HG02571 (cell line): Measurements from ENCODE around the gene GTF2A1L.
"Not testable (repeated sequence)": the region's sequence is repeated elsewhere in the genome, so short reads cannot be mapped to it uniquely, and the experiment has no call there.

ENCODE experiments used
- ATAC-seq: cut with Tn5 transposase; IDR thresholded peaks from one replicate; pipeline ENCODE4 v1.9.1; 2021; ENCODE audit warnings: mild to moderate bottlenecking, moderate library complexity; ENCODE audit not compliant: unreplicated experiment

The GTF2A1L gene, protein sequence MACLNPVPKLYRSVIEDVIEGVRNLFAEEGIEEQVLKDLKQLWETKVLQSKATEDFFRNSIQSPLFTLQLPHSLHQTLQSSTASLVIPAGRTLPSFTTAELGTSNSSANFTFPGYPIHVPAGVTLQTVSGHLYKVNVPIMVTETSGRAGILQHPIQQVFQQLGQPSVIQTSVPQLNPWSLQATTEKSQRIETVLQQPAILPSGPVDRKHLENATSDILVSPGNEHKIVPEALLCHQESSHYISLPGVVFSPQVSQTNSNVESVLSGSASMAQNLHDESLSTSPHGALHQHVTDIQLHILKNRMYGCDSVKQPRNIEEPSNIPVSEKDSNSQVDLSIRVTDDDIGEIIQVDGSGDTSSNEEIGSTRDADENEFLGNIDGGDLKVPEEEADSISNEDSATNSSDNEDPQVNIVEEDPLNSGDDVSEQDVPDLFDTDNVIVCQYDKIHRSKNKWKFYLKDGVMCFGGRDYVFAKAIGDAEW

DNA sequence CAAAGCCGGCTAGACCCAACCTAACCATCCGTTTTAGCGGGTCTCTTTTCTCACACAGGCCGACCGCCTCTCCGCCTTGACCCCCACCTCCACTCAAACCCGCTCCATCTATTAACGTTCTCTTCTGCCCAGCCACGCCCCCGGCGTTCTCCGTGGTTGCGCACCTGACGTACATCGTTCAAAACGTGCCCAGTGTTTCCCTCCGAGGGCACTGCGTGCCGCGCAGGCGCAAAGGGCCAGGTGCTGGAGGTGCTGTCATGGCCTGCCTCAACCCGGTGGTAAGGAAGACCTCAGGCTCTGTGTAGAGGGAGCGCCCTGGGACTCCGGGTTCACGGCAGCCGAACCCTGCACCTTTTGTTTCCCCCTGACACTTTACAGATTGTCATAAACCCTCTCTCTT is at the start of gene GTF2A1L:
GTF2A1L (plus strand) TSS at position 239 of the 400 bp plus-strand sequence; CDS start at position 258, 19 bp downstream.
- no peak for ATAC-seq

DNA sequence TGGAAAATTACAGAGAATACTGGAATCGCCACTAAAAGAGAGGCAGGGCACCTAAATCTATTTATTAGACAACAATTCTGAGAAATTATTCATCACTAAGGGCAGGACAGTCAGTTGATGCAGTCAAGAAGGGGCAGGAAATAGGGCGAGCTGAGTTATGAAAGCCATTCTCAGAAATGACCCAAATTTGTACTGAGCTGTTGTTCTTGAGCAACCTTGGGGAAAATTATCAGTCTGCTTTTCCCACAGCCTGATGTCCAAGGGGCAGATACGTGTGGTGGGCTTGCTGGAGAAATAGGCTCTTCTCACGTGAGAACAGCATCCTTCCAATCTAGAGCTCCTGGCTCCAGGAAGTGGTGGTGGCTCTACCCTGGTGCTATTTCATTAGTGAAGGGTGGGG is 49.1 kb upstream of the GTF2A1L start:
- no peak for ATAC-seq

DNA sequence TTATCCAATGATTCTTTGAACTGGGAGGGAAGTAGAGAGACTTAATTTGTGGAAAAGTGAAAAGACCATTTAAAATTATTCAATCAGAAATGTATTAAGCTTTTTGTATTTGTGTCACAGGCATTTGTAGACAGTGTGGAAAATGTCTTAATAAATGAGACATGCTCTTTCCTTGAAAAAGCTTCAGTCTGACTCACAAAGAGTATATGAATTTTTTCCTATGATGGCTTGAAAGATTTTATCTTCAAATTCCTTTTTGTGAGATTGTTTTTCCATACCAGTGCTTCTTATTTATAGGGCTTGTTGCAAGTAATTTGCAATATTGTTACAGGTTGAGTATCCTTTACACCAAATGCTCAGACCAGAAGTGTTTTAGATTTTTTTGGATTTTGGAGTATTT is 48.2 kb upstream of the GTF2A1L start:
- ATAC-seq: no peak

DNA sequence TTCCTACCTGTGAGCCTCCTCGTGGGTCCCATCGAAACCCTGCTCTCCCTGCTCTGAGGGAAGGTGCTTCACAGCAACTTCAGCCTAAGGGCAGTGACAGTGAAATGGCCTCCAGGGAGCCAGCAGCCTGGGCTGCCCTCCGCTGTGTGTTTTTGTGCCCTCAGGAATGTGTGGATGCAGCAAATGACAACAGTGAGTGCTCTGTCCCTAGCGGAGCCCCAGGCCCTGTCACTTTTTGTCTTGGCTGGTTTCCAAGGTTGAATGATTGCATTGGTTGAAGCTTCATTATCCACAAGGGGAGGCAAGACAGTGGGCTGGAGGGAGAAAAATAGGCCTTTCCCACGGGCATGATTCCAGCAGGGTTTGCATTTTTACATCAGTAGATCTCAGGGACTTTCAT is 44.8 kb upstream of the GTF2A1L start:
- ATAC-seq: no peak

DNA sequence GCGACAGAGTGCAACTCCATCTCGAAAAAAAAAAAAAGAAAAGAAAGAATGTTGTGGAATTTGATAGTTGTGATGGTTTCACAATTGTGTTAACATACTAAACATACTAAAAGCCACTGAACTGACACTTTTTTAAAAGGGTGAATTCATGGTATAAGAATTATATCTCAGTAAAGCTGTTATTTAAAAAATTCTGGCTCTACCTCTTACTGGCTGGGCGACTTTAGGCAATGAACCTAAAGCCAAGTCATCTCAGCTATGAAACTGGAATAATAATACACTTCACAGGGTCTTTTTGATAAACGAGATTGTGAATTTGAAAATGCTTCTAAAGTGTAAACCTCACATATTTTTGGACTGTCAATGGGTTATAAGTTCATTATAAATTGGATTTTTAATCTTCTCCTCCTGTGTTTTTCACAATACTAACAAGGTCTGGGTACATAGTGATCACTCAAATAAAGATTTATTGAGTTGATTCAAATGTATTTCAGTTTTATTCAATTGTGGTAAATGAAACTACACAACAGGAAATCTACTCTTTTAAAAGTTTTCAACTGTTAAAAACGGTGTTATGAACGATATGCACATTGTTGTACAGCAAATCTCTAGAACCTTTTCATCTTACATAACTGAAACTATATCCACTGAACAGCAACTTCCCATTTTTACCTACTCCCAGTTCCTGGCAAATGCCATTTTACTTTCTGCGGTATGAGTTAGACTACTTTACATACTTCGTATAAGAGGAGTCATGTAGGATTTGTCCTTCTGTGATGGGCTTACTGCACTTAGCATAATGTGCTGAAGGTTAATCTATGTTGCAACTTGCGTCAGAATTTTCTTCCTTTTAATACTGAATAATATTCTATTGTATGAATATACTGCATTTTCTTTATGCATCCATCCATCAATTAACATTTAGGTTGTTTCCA is 43.0 kb upstream of the GTF2A1L start:
- no peak for ATAC-seq

DNA sequence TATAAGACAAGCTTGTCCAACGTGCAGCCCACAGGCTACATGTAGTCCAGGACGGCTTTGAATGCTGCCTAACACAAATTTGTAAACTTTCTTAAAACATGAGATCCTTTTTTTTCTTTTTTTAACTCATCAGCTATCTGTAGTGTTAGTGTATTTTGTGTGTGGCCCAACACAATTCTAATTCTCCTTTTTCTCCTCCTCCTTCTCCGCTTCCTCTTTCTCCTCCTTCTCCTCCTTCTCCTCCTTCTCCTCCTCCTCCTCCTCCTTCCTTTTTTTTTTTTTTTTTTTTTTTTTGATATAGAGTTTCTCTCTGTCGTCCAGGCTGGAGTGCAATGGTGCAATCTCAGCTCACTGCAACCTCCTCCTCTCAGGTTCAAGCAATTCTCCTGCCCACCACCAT is 39.3 kb upstream of the GTF2A1L start:
- ATAC-seq: no peak

DNA sequence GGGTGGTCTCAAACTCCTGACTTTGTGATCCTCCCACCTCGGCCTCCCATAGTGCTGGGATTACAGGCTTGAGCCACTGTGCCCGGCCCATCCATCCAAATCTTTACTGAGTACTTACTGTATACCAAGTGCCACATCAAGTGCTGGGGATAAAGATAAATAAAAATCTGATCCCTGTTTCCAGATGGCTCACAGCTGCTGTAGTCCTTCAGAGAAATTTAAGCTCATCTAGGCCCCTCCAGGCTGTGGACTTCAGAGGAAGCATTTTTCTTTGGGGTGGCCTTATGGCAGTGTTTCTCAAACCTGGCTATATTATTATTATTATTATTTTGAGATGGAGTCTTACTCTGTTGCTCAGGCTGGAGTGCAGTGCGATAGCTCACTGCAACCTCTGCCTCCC is 33.7 kb upstream of the GTF2A1L start:
- no peak for ATAC-seq

DNA sequence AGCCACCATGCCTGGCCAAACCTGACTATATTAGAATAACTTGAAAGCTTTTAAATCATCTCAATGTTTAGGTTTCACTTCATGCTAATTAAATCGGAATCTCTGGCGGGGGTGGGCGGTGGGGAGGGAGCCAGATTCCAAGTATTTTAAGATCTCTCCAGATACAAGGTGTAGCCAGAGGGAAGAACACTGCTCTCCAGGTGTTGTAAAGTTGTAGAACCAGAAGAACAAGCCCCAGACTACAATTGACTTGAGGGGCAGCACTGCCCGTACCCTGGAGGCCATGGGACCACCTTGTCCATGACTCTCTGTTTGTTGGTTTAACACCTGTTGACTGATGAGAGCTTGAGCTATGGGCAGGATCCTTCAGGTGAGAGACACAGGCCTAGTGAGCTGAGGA is 33.1 kb upstream of the GTF2A1L start:
- ATAC-seq: no peak

DNA sequence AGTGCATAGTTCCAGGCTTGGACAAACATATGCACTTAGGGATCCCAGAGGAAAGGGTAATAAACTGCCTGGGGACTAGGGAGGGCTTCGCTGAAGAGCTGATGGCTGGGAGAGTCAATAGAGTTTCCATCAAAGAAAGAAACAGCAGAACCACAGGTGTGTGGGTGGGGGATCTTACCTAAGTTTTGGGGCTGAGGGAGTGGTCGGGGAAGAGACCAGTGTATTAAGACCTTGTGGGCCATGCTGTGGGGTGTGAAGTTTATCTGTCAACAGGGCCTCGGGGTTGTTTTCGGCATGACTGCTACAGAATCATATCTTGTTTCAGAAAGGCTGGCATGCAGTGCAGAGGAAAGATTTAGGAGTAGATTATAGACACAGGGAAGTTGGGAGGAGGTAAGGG is 31.2 kb upstream of the GTF2A1L start:
- ATAC-seq: no peak

DNA sequence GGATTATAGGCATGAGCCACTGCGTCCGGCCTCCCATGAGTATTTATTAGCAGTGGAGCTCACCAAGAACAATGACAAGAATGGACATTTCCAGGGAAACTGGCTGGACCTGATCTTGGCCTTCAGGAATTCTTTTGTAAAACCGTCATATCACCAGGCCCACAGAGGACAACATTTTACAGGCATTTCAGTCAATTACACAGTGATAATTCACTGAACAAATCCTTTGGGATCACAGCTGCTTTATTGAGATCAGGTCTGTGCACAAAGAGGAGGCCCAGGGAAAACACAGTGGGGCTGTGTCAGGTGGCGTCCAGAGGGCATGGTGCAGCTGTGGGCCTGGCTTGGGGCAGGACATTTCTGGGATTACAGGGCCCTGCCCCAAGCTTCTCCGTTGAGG is 30.1 kb upstream of the GTF2A1L start:
- no peak for ATAC-seq

DNA sequence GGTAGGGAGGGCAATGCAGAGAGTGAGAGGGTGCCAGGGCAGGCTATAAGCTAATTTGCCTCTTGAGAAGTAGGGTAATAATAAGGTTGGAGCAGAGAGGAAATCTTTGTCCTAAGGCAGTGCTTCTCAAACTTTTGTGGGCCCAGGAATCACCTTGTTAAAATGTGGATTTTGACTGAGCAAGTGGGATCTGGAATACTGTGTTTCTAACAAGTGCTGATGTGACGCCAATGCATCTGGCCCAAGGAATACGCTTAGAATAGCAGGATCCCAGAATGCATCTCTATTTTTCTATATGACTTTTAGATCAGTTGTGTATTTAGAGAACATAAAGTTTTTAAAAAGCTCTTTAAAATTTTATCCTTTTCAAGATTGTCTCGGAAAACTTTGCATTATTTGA is 29.7 kb upstream of the GTF2A1L start:
- ATAC-seq: no peak

DNA sequence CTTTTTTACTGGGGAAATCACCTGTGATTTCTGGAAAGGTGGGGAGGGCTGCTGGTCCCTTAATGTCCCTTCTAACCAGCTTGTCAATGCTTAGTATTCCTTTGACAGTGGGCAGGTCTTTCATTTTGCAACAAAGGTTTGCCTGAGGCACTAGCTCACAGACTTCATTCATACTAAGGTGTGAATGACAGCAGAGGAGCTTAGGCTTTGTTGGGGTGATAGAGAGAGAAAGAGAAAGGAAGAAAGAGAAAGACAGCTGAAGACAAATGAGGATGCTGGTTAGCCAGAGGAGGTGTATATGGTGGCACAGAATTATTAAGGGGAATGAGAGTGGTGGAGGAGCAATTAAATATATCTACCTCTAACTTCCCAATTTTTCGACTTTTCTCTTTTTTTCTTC is 28.9 kb upstream of the GTF2A1L start:
- no peak for ATAC-seq

DNA sequence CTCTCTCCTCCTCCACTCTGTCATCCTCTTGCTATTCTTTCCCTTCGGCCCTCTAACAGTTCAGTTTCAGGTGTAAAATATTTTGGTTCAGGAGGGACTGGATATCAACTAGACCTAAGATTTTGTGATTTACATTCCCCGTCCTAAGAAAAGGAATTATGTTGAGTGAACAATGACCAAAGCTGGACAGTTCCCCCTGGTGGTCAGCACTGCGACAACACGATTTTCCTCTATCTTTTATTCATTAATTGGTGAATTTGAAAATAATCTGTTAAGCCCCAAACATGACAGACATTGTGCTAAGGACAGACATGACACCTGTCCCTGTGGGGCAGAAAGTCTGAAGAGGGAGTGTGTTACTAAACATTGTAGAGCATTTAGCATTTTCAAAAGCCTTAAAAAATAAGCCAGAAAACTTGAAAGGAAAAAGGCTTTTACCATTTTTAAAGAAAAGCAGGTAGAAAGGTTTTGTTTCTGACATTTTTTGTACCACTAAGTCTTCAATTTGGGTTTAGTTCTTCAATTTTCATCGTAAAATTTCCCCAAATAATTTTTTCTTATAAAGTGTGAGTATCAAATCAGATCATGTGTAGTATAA is 28.4 kb upstream of the GTF2A1L start:
- ATAC-seq: no peak

DNA sequence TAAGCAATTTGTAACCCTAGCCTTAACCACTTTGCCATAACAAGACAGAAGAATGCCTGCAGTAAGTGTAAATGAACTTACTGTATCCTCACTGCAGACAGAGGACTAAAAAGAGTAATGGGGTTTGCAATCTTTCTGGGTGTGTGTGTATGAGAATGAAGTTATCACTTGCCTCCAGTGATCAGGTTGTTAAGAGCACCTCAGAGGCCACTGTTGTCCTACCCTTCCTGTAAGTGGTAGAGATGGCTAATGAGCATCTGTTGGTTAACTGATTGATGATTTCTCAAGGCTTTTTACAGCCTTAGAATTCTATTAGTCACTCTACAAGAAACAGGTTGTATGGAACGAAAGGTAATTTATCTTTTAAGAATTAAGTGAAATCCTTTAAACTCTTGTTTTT is 27.6 kb upstream of the GTF2A1L start:
- no peak for ATAC-seq

DNA sequence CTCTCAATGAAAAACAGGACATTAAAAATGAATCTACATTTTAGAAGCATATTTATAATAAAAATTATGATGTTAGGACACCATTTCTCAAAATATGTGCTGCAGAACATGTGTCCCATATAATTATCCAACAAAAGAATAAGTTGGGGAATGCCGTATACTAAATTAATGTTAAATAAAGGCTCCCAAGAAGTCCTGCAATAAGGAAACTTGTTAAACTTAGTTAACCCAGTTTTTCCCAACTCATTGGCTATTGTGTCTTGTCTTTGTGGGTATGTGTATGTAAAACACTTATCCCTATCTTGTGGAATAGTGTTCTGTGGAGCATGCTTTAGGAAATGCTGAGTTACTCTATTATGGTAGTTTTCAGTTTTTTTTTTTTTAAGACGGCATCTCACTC is 25.6 kb upstream of the GTF2A1L start:
- ATAC-seq: no peak

DNA sequence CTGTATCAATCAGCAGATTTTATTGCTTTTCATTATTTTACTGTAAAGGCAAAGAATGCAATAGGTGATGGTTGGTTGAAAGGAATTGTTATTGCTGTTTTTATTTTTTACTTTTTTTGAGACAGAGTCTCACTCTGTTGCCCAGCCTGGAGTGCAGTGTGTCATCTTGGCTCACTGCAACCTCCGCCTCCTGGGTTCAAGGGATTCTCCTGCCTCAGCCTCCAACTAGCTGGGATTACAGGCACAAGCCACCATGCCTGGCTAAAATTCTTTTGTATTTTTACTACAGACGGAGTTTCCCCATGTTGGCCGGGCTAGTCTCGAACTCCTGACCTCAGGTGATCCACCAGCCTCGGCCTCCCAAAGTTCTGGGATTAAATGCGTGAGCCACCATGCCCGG is 20.9 kb upstream of the GTF2A1L start:
- not testable (repeated sequence) for ATAC-seq

DNA sequence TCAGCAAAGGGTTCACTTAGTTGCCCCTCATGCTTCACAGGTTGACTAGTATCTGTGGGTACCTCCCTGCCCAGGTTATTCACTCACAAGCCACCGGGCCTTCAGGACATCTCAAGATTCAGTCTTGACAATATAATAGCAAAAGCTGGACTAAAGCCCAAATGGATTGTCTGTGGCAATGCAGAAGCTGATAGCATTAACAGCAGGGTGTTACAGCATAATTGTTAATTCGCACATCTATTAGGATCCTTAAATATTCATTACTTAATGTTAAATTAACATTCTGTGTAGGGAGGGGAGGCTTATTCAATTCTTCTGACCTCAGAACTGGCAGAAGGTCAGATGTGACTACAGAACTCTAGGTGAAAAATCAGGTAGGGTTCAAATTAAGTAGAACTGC is 20.2 kb upstream of the GTF2A1L start:
- no peak for ATAC-seq

DNA sequence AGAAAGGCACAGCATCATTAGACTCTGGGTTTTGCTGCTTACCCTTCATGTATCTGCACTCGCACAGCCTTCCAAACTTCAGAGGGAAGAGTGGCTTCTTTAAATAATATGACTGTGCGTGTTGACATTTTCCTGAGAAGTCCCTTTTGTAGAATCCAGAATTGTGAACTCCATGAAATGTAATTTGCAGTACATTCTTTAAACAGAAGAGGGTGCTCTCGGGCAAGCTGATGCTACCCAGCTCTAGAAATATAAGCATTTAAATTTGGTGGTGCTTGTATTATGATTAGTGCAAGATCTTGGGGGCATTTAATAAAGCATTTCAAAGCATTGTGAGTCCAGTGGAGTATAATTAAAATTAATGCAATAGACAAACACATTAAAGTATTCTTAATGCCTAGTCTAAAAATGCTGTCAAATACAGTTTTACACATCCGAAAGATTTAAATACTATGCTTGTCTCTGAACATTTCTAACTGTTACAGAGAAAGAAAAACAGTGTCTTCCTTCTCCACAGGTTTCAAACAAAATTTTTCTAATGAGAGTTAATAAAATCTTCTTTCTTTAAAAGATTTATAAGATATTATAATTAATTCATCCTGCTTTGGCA is 17.3 kb upstream of the GTF2A1L start:
- no peak for ATAC-seq

DNA sequence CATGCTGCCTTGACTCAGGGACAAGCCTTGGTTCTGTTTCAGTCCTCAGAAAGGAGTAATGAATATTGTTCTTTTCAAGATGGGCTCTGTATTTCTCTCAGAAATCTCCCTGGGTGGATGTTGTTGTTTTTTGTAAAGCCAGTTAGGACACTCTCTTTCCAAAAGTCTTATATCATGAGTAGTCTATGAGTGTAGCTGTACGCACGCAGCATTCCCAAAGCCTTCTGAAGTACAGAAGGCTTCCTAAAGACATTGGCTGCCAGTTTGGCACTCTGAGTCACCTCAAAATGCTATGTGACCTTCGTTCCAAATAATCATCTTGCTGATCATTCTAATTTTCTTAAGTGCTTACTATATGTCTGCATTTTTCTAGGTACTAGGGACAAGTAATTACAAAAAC is 16.7 kb upstream of the GTF2A1L start:
- ATAC-seq: no peak

DNA sequence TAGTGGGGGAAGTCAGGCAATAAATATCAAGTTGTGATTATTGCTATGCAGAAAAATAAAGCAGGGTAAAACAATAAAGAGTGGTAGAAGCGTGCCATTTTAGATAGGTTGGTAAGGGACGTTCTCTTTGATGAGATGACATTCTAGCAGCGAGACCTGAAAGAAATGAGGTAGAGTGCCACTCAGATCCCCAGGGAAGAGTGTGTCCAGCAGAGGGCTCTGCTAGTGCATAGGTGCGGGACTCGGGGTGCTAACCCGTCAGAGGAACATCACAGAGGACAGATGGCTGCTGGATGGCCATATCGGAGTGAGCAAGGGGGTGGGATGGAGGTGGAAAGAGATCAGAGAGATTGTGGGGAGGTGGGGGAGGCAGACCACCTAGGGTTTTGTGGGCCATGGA is 16.3 kb upstream of the GTF2A1L start:
- ATAC-seq: peak; percentile 52
